ENCODE data around the gene TAS2R13. TPM values are rescaled to one million over a fixed set of nuclear protein-coding genes. Genes with fewer than 3 reads are reported as not detected.

TAS2R13 gene, protein sequence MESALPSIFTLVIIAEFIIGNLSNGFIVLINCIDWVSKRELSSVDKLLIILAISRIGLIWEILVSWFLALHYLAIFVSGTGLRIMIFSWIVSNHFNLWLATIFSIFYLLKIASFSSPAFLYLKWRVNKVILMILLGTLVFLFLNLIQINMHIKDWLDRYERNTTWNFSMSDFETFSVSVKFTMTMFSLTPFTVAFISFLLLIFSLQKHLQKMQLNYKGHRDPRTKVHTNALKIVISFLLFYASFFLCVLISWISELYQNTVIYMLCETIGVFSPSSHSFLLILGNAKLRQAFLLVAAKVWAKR
- total RNA-seq = 10 to 100 TPM in 1 of 5 donors, 1 to 10 TPM in 3, under 1 TPM in 1; 0.58 to 13.0 (median 3.0) TPM
- polyA plus RNA-seq = not detected
- long read RNA-seq, donor 1 = 0 reads
- long read RNA-seq, donor 2 = 0 reads
- long read RNA-seq, donor 3 = 0 reads
- long read RNA-seq, donor 4 = 0 reads
- long read RNA-seq, donor 5 = 0 reads
- long read RNA-seq, donor 6 = 0 reads
- long read RNA-seq, donor 7 = 0 reads
- long read RNA-seq, donor 8 = 0 reads
- long read RNA-seq, donor 9 = 0 reads
- long read RNA-seq, donor 10 = 0 reads

DNA sequence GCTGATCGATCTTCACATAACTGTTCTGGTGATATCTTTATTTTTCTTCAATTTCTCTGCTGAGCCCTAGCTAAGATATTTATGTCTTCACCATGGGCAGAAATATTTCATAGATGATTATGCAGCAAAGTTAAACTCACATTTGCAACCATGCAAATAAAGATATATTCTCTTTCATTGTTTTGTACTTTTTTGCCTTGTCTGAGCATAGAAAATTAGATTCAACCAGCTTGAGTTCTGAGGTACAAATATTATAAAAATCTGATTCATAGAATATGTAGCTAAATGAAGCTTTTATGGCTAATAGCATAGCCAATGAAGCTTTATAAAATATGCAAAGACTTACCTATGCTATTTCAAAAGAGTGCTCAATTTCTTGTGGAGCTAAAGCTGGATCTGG, at the start of gene TAS2R13:
TSS of gene TAS2R13 (minus strand) at position 101 of the 400 bp plus-strand sequence. CDS start 264 bp downstream, outside the sequence.
- Histone ChIP-seq H3K27me3 (no peaks in the 10 kb centered on the region), H3K36me3 (peaks cover 0 to 3% (median 0%) of the 10 kb centered on the region in 4 donors), H3K4me3 (no peak within 1 kb of the TSS), H3K9me3 (peaks cover 0 to 18% (median 9%) of the 10 kb centered on the region in 4 donors), H3K27ac (no peak within 1 kb of the TSS), H3K4me1 (no peaks in the 10 kb centered on the region)
- no peak for TF ChIP-seq EP300 (IDR thresholded peaks at IDR 0.05)
- TF ChIP-seq POLR2A (IDR thresholded peaks at IDR 0.05) = no peak
- TF ChIP-seq, protein P1, sequence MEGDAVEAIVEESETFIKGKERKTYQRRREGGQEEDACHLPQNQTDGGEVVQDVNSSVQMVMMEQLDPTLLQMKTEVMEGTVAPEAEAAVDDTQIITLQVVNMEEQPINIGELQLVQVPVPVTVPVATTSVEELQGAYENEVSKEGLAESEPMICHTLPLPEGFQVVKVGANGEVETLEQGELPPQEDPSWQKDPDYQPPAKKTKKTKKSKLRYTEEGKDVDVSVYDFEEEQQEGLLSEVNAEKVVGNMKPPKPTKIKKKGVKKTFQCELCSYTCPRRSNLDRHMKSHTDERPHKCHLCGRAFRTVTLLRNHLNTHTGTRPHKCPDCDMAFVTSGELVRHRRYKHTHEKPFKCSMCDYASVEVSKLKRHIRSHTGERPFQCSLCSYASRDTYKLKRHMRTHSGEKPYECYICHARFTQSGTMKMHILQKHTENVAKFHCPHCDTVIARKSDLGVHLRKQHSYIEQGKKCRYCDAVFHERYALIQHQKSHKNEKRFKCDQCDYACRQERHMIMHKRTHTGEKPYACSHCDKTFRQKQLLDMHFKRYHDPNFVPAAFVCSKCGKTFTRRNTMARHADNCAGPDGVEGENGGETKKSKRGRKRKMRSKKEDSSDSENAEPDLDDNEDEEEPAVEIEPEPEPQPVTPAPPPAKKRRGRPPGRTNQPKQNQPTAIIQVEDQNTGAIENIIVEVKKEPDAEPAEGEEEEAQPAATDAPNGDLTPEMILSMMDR (IDR thresholded peaks at IDR 0.05) = no peak
- no peak for TF ChIP-seq POLR2AphosphoS5 (IDR thresholded peaks at IDR 0.05)
- DNase-seq = no peak
- intact Hi-C loops (cut with DNase I; ENCODE audit: low total_unique reads) = no loop called here
- WGBS, 5 donors = 88 to 100% (median 94%) methylated on average over 1 of the region's 1 CpG

DNA sequence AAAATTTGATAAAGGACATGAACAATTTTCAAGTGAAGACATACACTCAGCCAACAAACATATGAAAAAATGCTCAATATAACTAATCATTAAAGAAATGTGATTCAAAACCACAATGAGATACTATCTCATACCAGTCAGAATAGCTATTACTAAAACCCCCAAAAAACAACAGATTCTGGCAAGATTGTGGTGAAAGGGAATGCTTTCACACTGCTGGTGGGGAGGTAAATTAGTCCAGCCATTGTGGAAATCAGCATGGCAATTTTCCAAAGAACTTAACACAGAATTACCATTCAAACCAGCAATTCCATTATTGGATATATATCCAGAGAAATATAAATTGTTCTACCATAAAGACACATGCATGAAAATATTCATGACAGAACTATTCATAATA, 48.4 kb upstream of the TAS2R13 start:
- DNase-seq = no peak
- TF ChIP-seq, protein P1 (IDR thresholded peaks at IDR 0.05) = no peak
- TF ChIP-seq POLR2AphosphoS5 (IDR thresholded peaks at IDR 0.05) = no peak
- no peak for TF ChIP-seq POLR2A (IDR thresholded peaks at IDR 0.05)
- no peak for TF ChIP-seq EP300 (IDR thresholded peaks at IDR 0.05)
- H3K9me3 ChIP-seq = peaks cover 0 to 9% (median 0%) of the 10 kb centered on the region in 4 donors
- no peak overlapping the region for H3K27ac ChIP-seq
- intact Hi-C loops (cut with DNase I; ENCODE audit: low total_unique reads) = no loop called here
- no peaks in the 10 kb centered on the region for H3K36me3 ChIP-seq
- no peak overlapping the region for H3K4me3 ChIP-seq
- no peaks in the 10 kb centered on the region for H3K27me3 ChIP-seq
- no peaks in the 10 kb centered on the region for H3K4me1 ChIP-seq

DNA sequence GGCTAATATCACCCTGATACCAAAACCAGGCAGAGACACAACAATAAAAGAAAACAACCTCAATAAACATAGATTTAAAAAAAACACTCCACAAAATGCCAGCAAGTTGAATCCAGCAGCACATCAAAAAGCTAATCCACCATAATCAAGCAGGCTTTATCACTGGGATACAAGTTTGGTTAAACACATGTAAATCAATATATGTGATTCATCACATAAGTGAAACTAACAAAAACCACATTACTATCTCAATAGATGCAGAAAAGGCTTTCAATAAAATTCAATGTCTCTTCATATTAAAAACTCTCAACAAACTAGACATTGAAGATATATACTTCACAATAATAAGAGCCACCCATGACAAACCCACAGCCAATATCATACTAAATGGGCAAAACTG, 46.7 kb upstream of the TAS2R13 start:
- H3K27ac ChIP-seq = no peak overlapping the region
- H3K27me3 ChIP-seq = no peaks in the 10 kb centered on the region
- intact Hi-C loops (cut with DNase I; ENCODE audit: low total_unique reads) = no loop called here
- no peaks in the 10 kb centered on the region for H3K36me3 ChIP-seq
- no peak for TF ChIP-seq POLR2AphosphoS5 (IDR thresholded peaks at IDR 0.05)
- TF ChIP-seq, protein P1 (IDR thresholded peaks at IDR 0.05) = no peak
- TF ChIP-seq EP300 (IDR thresholded peaks at IDR 0.05) = no peak
- TF ChIP-seq POLR2A (IDR thresholded peaks at IDR 0.05) = no peak
- H3K4me1 ChIP-seq = no peaks in the 10 kb centered on the region
- H3K4me3 ChIP-seq = no peak overlapping the region
- H3K9me3 ChIP-seq = peaks cover 0 to 9% (median 0%) of the 10 kb centered on the region in 4 donors
- no peak for DNase-seq

DNA sequence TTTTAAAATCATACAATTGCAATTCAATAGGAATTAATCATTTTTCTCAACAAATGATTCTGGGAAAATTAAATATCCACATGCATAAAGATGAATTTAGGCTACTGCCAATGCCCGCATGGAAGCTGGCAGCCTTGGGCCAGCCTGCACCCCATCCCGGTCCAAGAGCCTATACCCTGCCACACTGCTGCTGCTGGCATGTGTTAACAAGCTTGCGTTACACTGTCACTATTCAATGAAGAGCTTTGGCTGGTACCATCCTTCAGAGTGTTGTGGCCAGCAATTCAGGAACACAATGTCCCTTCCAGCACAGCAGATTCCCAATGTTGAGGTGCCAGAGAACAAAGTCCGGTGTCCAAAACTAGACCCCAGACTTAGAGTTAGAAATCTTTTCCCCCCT, 43.3 kb upstream of the TAS2R13 start:
- H3K9me3 ChIP-seq = peaks cover 0 to 9% (median 0%) of the 10 kb centered on the region in 4 donors
- intact Hi-C loops (cut with DNase I; ENCODE audit: low total_unique reads) = no loop called here
- TF ChIP-seq POLR2AphosphoS5 (IDR thresholded peaks at IDR 0.05) = no peak
- TF ChIP-seq, protein P1 (IDR thresholded peaks at IDR 0.05) = no peak
- no peak for TF ChIP-seq EP300 (IDR thresholded peaks at IDR 0.05)
- no peak for TF ChIP-seq POLR2A (IDR thresholded peaks at IDR 0.05)
- no peaks in the 10 kb centered on the region for H3K27me3 ChIP-seq
- no peak overlapping the region for H3K4me3 ChIP-seq
- no peak overlapping the region for H3K27ac ChIP-seq
- no peaks in the 10 kb centered on the region for H3K4me1 ChIP-seq
- H3K36me3 ChIP-seq = no peaks in the 10 kb centered on the region
- WGBS, 5 donors = 97 to 98% (median 98%) methylated on average over 4 of the region's 4 CpGs
- DNase-seq = no peak

Measured in stomach (tissue), 19 donors.